IMR-90 (cell line): ENCODE measurements around the gene SPPL2A. TPM values are rescaled to one million over a fixed set of nuclear protein-coding genes. Genes with fewer than 3 reads are reported as not detected.

ENCODE experiments used
- ATAC-seq: fragments of 200-7000 bp; cut with Tn5 transposase; 2 replicates; pipeline ENCODE4 v1.9.1; 2020; ENCODE audit warnings: low read depth, mild to moderate bottlenecking, moderate library complexity
- BruUV-seq: library from RNA; stranded (reverse); fragments of 400-500 nt; replicated peaks from 2 replicates; lab custom pipeline; 2021; lab: Mats Ljungman, UMichigan
- CTCF ChIA-PET: fragments of 300-600 bp; formaldehyde crosslinking; extraction: SDS; loops from one replicate; lab custom pipeline; 2021; ENCODE audit warnings: antibody characterized with exemption; lab: Yijun Ruan, JAX
- POLR2A ChIA-PET: fragments of 300-600 bp; sonication (Branson Sonifier 250); formaldehyde crosslinking; loops from one replicate; lab custom pipeline; 2022; ENCODE audit warnings: antibody characterized with exemption; ENCODE audit not compliant: unreplicated experiment; lab: Charles Lee
- DNase-seq: peaks from one replicate; pipeline ENCODE4 v3.0.0; 2013
- H2AFZ ChIP-seq: replicated peaks from 2 replicates; pipeline ENCODE3; 2013; ENCODE audit warnings: low read length, mild to moderate bottlenecking; ENCODE audit not compliant: poor library complexity
- H2AK5ac ChIP-seq: 2 replicates; pipeline ENCODE4 v1.6.1; 2013; ENCODE audit warnings: low read depth, low read length, inconsistent platforms
- H2AK9ac ChIP-seq: replicated peaks from 2 replicates; pipeline ENCODE3; 2013; ENCODE audit warnings: mild to moderate bottlenecking, low read depth, low read length, moderate library complexity; ENCODE audit not compliant: poor library complexity
- H2BK120ac ChIP-seq: 2 replicates; pipeline ENCODE4 v1.6.1; 2013; ENCODE audit warnings: low read depth, low read length, inconsistent platforms
- H2BK15ac ChIP-seq: 3 replicates; pipeline ENCODE4 v1.6.1; 2013; ENCODE audit warnings: low read depth, low read length, inconsistent platforms
- H2BK20ac ChIP-seq: 2 replicates; pipeline ENCODE4 v1.6.1; 2013; ENCODE audit warnings: low read depth, mild to moderate bottlenecking, inconsistent platforms, low read length, moderate library complexity
- H2BK5ac ChIP-seq: 2 replicates; pipeline ENCODE4 v1.6.1; 2013; ENCODE audit warnings: mild to moderate bottlenecking, low read depth, low read length, inconsistent platforms; ENCODE audit not compliant: poor library complexity, severe bottlenecking
- H3K14ac ChIP-seq: replicated peaks from 2 replicates; pipeline ENCODE4 v1.6.1; 2013; ENCODE audit warnings: low read depth, low read length, inconsistent platforms
- H3K18ac ChIP-seq: 2 replicates; pipeline ENCODE4 v1.6.1; 2013; ENCODE audit warnings: low read depth, low read length, control low read depth
- H3K23ac ChIP-seq: 2 replicates; pipeline ENCODE4 v1.6.1; 2013; ENCODE audit warnings: low read depth, low read length, inconsistent platforms
- H3K27ac ChIP-seq: 2 replicates; pipeline ENCODE4 v1.5.1; 2013; ENCODE audit warnings: mild to moderate bottlenecking, control low read depth, low read length; ENCODE audit not compliant: insufficient read depth
- H3K27me3 ChIP-seq: 2 replicates; pipeline ENCODE4 v1.6.1; 2013; ENCODE audit warnings: low read length; ENCODE audit not compliant: control insufficient read depth, insufficient read depth
- H3K36me3 ChIP-seq: 2 replicates; pipeline ENCODE4 v1.6.1; 2013; ENCODE audit warnings: low read length, mixed read lengths; ENCODE audit not compliant: control insufficient read depth, insufficient read depth
- H3K4ac ChIP-seq: 2 replicates; pipeline ENCODE4 v1.6.1; 2013; ENCODE audit warnings: low read depth, low read length, inconsistent platforms
- H3K4me1 ChIP-seq: 2 replicates; pipeline ENCODE4 v1.6.1; 2013; ENCODE audit warnings: low read length, mixed read lengths; ENCODE audit not compliant: control insufficient read depth, insufficient read depth
- H3K4me2 ChIP-seq: 2 replicates; pipeline ENCODE4 v1.6.1; 2013; ENCODE audit warnings: low read depth, mild to moderate bottlenecking, control low read depth, low read length, moderate library complexity
- H3K4me3 ChIP-seq: 2 replicates; pipeline ENCODE4 v1.5.1; 2013; ENCODE audit warnings: low read depth, mild to moderate bottlenecking, control low read depth, low read length, moderate library complexity; ENCODE audit not compliant: insufficient read depth
- H3K56ac ChIP-seq: 2 replicates; pipeline ENCODE4 v1.6.1; 2013; ENCODE audit warnings: low read length, inconsistent platforms; ENCODE audit not compliant: insufficient read depth; ENCODE audit errors: extremely low read depth
- H3K79me1 ChIP-seq, 2 experiments: 2 replicates each; pipeline ENCODE4 v1.6.1; 2013; ENCODE audit warnings: low read length in 2 of 2, inconsistent platforms in 1 of 2, low read depth in 1 of 2
- H3K9ac ChIP-seq: 2 replicates; pipeline ENCODE4 v1.6.1; 2013; ENCODE audit warnings: low read depth, low read length, control low read depth
- H3K9me1 ChIP-seq: 2 replicates; pipeline ENCODE4 v1.6.1; 2013; ENCODE audit warnings: low read length, inconsistent platforms; ENCODE audit not compliant: insufficient read depth
- H3K9me3 ChIP-seq: 2 replicates; pipeline ENCODE4 v1.6.1; 2013; ENCODE audit warnings: low read length; ENCODE audit not compliant: control insufficient read depth, insufficient read depth
- H4K20me1 ChIP-seq: 2 replicates; pipeline ENCODE4 v1.6.1; 2013; ENCODE audit warnings: low read length, inconsistent platforms; ENCODE audit not compliant: insufficient read depth
- H4K5ac ChIP-seq: 2 replicates; pipeline ENCODE4 v1.6.1; 2013; ENCODE audit warnings: mild to moderate bottlenecking, low read depth, low read length, control low read depth
- H4K8ac ChIP-seq, 2 experiments: 2 replicates each; pipeline ENCODE4 v1.6.1; 2013; ENCODE audit warnings: low read depth in 2 of 2, low read length in 2 of 2, control low read depth in 1 of 2, inconsistent platforms in 1 of 2
- H4K91ac ChIP-seq: 2 replicates; pipeline ENCODE4 v1.6.1; 2013; ENCODE audit warnings: low read depth, low read length, inconsistent platforms; ENCODE audit not compliant: insufficient read depth
- BHLHE40 ChIP-seq: fragments of 150-350 bp; IDR thresholded peaks from 2 replicates; pipeline ENCODE4 v1.6.1; 2016; ENCODE audit warnings: mild to moderate bottlenecking, low read depth, low read length
- CEBPB ChIP-seq: IDR thresholded peaks from 2 replicates; pipeline ENCODE4 v1.6.1; 2012; ENCODE audit warnings: low read depth, low read length, improper control_type of control experiment
- MAZ ChIP-seq: IDR thresholded peaks from 2 replicates; pipeline ENCODE4 v1.6.1; 2012; ENCODE audit warnings: low read depth, mild to moderate bottlenecking, low read length, improper control_type of control experiment, moderate library complexity, borderline replicate concordance
- POLR2A ChIP-seq: IDR thresholded peaks from 2 replicates; pipeline ENCODE4 v1.6.1; 2012; ENCODE audit warnings: mild to moderate bottlenecking, low read depth, low read length
- WGBS, 2 experiments: methylation state at CpG; one replicate each; pipeline versions ENCODE4 v1.1.5 to v1.1.7; 2013; ENCODE audit warnings: missing lambda C conversion rate in 2 of 2; ENCODE audit not compliant: insufficient read length in 1 of 2; ENCODE audit errors: extremely low coverage in 2 of 2; 5-methylcytosine and 5-hydroxymethylcytosine counted together
- dilution Hi-C: fragments of 300-500 bp; cut with HindIII; formaldehyde crosslinking; loops from one replicate; pipeline ENCODE4 v1.14.3; 2018; ENCODE audit warnings: low sequenced_read_pairs; ENCODE audit not compliant: unreplicated experiment
- in situ Hi-C: fragments of 300-500 bp; cut with MboI; formaldehyde crosslinking; loops from 3 replicates; pipeline ENCODE4 v1.14.3; 2019; ENCODE audit warnings: low sequenced_read_pairs, inconsistent platforms, mixed read lengths
- intact Hi-C: fragments of 100-400 bp; cut with micrococcal nuclease; formaldehyde crosslinking; loops from 2 replicates; pipeline ENCODE4 v1.10.0; 2022
- polyA plus RNA-seq, 3 experiments: library from polyadenylated mRNA; depleted of rRNA; stranded (reverse); fragments of >200 nt; gene quantifications; 2 replicates each; pipeline ENCODE4 v1.2.3, GENCODE V29; 2012; ENCODE audit warnings: low replicate concordance in 1 of 3
- total RNA-seq: library from RNA; depleted of rRNA; stranded (reverse); fragments of >200 nt; gene quantifications from 2 replicates; pipeline ENCODE4 v1.2.3, GENCODE V29; 2012
- TF ChIP-seq, protein P1 (sequence below): fragments of 150-350 bp; IDR thresholded peaks from 2 replicates; pipeline ENCODE4 v1.6.1; 2017; ENCODE audit warnings: mild to moderate bottlenecking, antibody characterized with exemption, low read length, low read depth

The SPPL2A gene
- total and polyA plus RNA-seq, 2 of the 4 experiments (the other 2 are of a cell fraction) = 29.2 to 53.8 TPM

DNA sequence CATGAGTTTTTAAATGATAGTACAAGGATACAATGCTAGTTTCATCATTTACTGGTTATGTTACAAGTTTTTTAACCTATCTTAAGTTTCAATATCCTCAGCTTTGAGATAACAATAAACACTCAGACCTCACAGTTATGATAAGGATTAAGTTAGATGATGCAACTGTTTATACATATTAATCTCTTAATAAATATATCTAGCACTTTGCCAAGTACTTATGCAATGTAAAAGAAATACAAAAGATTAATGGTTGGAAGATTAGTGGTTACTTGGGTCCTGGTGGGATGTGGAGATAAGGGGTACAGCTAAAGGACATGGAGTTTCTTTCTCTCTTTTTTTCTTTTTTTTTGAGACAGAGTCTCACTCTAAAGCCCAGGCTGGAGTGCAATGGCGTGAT, 12.0 kb downstream of the SPPL2A start:
- H3K27ac ChIP-seq = no peak overlapping the region
- H3K27me3 ChIP-seq = no peaks in the 10 kb centered on the region
- ATAC-seq (peak; percentile 79), DNase-seq (peak; percentile 75)
- intact Hi-C loops (no loop called here), dilution Hi-C loops (no loop called here), in situ Hi-C loops (no loop called here)
- H3K9me1 ChIP-seq = peaks cover 3% of the 10 kb centered on the region; the same call in 1 of the 2 replicates
- no TSS peak for BruUV-seq
- no peak overlapping the region for H2AK9ac ChIP-seq
- H2AK5ac ChIP-seq = no peak overlapping the region
- H4K91ac ChIP-seq = no peak overlapping the region
- peaks cover 5% of the 10 kb centered on the region for H3K4me1 ChIP-seq
- H3K9ac ChIP-seq = no peak overlapping the region
- H3K36me3 ChIP-seq = no peaks in the 10 kb centered on the region
- H3K56ac ChIP-seq = no peak overlapping the region
- H2BK20ac ChIP-seq = no peak overlapping the region
- POLR2A ChIA-PET = no interaction called here
- H3K23ac ChIP-seq = no peak overlapping the region
- H3K4ac ChIP-seq = no peak overlapping the region
- H4K8ac ChIP-seq = no peak overlapping the region
- peaks cover 35% of the 10 kb centered on the region for H4K20me1 ChIP-seq
- TF ChIP-seq CEBPB (peak; percentile 88), BHLHE40 (no peak), MAZ (no peak), POLR2A (no peak)
- TF ChIP-seq, protein P1, sequence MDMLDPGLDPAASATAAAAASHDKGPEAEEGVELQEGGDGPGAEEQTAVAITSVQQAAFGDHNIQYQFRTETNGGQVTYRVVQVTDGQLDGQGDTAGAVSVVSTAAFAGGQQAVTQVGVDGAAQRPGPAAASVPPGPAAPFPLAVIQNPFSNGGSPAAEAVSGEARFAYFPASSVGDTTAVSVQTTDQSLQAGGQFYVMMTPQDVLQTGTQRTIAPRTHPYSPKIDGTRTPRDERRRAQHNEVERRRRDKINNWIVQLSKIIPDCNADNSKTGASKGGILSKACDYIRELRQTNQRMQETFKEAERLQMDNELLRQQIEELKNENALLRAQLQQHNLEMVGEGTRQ = no peak
- H3K9me3 ChIP-seq = no peaks in the 10 kb centered on the region
- H2BK15ac ChIP-seq = no peak overlapping the region
- no peak overlapping the region for H3K18ac ChIP-seq
- CTCF ChIA-PET = interaction anchor here (0.8 kb wide), 1 partner anchor 55 kb away, joined by 8 read pairs; no protein-coding TSS in a partner anchor
- H4K5ac ChIP-seq = no peak overlapping the region
- H3K79me1 ChIP-seq = peaks cover 14 to 65% of the 10 kb centered on the region in 2 experiments; a peak in 3 of 4 replicates
- no peak overlapping the region for H3K14ac ChIP-seq
- H2AFZ ChIP-seq = no peak overlapping the region
- H3K4me3 ChIP-seq = no peak overlapping the region
- no peak overlapping the region for H3K4me2 ChIP-seq
- H2BK5ac ChIP-seq = no peak overlapping the region
- H2BK120ac ChIP-seq = no peak overlapping the region
- no CpG with 5 or more reads among the region's 1 CpG for WGBS, 2 experiments
